ENCODE measurements around the gene ZNF467.

The ZNF467 gene

DNA sequence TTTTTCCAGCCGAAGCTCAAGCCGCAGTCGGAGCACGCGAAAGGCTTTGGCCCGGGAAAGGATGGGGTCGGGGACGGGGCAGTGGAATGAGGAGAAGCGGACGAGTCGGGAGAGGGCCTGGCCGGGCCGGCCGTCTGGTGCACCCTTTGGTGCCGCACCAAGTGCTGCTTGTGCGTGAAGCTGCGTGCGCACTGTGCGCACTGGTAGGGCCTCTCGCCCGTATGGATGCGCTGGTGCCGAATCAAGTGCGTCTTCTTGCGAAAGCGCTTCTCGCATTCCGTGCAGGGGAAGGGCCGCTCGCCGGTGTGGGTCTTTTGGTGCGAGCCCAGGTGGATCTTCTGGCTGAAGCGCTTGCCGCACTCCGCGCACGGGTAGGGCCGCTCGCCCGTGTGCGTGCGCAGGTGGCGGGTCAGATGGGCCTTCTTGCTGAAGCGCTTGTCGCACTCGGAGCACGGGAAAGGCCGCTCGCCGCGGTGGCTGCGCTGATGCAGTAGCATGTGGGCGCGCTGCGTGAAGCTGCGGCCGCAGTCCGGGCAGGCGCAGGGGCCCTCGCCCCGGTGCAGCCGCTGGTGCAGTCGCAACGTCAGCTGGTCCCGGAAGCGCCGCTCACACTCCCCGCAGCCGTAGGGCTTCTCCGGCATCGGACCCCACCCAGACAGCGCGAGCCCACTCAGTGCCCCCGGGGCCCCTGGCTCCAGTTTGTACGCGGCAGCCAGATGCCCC is 7.8 kb downstream of the ZNF467 start:
- ChIA-PET CTCF (no interaction called here), POLR2A (no interaction called here)
- TF ChIP-seq, protein P1, sequence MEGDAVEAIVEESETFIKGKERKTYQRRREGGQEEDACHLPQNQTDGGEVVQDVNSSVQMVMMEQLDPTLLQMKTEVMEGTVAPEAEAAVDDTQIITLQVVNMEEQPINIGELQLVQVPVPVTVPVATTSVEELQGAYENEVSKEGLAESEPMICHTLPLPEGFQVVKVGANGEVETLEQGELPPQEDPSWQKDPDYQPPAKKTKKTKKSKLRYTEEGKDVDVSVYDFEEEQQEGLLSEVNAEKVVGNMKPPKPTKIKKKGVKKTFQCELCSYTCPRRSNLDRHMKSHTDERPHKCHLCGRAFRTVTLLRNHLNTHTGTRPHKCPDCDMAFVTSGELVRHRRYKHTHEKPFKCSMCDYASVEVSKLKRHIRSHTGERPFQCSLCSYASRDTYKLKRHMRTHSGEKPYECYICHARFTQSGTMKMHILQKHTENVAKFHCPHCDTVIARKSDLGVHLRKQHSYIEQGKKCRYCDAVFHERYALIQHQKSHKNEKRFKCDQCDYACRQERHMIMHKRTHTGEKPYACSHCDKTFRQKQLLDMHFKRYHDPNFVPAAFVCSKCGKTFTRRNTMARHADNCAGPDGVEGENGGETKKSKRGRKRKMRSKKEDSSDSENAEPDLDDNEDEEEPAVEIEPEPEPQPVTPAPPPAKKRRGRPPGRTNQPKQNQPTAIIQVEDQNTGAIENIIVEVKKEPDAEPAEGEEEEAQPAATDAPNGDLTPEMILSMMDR (IDR thresholded peaks at IDR 0.05; ENCODE audit: insufficient read depth, low read length, missing control alignments): no peak
- H3K4me3 ChIP-seq (ENCODE audit: low read depth, low read length): no peak overlapping the region
- no peak for DNase-seq (ENCODE audit: low read depth, low spot score)

DNA sequence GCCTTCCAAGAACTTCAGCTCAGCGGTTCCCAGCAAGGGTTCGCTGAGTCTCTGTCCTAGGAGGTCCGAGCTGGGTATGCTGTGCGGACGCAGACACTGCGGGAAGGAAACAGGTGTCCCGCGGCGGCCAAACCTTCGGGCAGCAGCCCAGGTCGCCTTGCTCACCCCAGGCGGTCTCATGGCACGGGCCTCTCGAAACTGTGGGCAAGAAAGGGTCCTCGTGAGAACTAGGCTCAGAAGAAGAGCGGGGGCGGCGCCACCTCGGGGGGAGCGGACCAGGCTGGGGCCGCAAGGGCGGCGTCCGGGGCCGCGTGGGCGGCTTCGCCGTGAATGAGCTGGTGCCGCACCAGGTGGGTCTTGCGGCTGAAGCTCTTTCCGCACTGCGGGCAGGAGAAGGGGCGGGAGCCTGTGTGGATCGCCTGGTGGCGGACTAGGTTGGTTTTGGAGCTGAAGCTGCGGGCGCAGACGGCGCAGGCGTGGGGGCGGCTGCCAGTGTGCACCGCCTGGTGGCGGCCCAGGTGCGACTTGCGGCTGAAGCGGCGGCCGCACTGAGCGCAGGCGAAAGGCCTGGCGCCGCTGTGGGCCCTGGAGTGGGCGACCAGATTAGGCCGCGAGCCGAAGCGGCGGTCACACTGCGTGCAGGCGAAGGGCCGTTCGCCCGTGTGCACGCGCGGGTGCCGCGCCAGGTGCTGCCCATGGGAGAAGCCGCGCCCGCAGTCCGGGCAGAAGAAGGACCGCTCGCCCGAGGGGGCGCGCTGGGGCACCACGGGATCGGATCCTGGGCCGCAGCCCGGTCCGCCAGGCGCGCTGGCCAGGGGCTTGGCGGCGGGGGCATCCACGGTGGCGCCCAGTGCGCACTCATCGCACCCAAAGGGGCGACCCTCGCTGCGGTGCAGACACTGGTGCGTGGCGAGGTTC is 8.6 kb downstream of the ZNF467 start:
- TF ChIP-seq, protein P1 (IDR thresholded peaks at IDR 0.05; ENCODE audit: insufficient read depth, low read length, missing control alignments): no peak
- ChIA-PET POLR2A (no interaction called here), CTCF (no interaction called here)
- DNase-seq (ENCODE audit: low read depth, low spot score): no peak
- H3K4me3 ChIP-seq (ENCODE audit: low read depth, low read length): no peak overlapping the region

DNA sequence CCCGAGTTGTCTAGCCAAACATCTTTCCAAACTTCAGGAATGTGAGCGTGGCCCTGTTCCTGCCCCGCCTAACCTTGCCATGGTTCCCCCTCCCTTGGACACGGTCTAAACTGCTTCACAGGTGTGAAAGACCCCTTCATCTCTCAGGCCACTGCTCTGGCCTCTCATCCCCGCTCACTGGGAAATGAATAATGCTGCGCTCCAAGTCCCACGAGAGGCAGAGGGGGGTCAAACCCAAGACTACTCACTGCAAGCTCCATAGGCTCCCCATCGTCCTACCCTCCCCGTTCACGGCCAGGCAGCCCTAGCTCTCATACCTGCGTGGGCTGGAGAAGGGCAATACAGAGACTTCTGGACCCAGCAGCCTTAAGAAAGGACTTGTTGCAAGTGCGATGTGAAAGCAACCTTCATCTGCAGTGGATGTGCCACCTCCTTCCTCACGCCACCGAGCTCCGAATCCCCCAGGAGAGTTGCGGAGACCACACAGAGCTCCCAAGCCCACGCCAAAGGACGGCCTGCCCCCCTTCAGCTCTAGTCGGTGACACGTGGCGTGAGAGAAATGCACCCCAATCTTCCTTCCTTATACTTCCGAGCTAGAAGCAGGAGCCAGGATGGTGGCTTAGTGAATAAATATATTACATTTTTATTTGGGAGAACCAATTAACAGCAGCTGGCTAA is 9.7 kb downstream of the ZNF467 start:
- CTCF ChIA-PET: interaction anchor here (1.5 kb wide), 1 partner anchor 16 kb away, joined by 4 read pairs; no protein-coding TSS in a partner anchor
- no peak for DNase-seq (ENCODE audit: low read depth, low spot score)
- POLR2A ChIA-PET: no interaction called here
- TF ChIP-seq, protein P1 (IDR thresholded peaks at IDR 0.05; ENCODE audit: insufficient read depth, low read length, missing control alignments): no peak
- H3K4me3 ChIP-seq (ENCODE audit: low read depth, low read length): no peak overlapping the region

DNA sequence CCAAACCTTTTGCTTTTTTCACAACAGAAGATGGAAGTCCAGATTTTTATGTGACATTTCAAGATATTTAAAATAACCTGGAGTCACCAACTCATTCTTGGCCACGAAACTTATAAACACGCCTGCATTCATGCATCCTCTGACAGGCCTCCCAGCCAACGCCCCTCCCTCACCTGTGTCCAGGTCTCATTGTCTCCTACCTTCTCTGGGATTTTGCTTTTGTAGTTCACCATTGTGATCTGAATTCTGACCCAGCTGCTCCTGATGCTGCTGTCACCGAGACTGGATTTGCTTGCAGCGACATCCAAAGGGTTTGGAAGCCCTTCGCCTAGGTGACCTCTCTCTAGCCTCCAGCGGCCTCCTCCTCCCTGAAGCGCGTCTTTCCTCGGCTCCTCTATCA is 10.8 kb downstream of the ZNF467 start:
- no peak for DNase-seq (ENCODE audit: low read depth, low spot score)
- ChIA-PET CTCF (interaction anchor here (0.7 to 1.5 kb wide), 3 partner anchors 9 to 21 kb away, joined by 3 to 4 read pairs (median 4); no protein-coding TSS in a partner anchor), POLR2A (interaction anchor here (0.7 kb wide), 1 partner anchor 139 kb away, joined by 3 read pairs; no protein-coding TSS in a partner anchor)
- H3K4me3 ChIP-seq (ENCODE audit: low read depth, low read length): no peak overlapping the region
- TF ChIP-seq, protein P1 (IDR thresholded peaks at IDR 0.05; ENCODE audit: insufficient read depth, low read length, missing control alignments): no peak

DNA sequence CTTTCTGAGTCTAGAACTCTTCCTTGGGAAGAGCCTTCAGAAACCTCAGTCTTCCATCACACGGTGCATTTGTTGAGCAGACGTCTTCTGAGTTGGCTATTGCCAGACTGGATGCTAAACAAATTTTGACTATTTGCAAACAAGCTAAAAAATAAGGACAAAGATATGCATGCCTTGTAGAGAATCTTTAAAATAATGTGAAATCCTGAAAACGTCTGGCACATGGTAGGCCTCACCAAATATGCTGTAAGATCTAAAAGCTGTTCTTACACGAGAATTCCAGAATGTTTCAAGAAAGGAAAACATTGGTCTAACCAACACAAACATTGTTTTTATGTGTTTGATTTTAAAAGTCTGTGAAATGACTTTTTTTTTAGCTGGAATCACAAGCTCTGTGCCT is 11.3 kb downstream of the ZNF467 start:
- POLR2A ChIA-PET: interaction anchor here (0.7 kb wide), 1 partner anchor 139 kb away, joined by 3 read pairs; no protein-coding TSS in a partner anchor
- no peak for DNase-seq (ENCODE audit: low read depth, low spot score)
- CTCF ChIA-PET: interaction anchor here (1.2 to 1.5 kb wide), 2 partner anchors 9 to 14 kb away, joined by 4 read pairs; no protein-coding TSS in a partner anchor
- no peak overlapping the region for H3K4me3 ChIP-seq (ENCODE audit: low read depth, low read length)
- TF ChIP-seq, protein P1 (IDR thresholded peaks at IDR 0.05; ENCODE audit: insufficient read depth, low read length, missing control alignments): no peak
